SK-N-SH (cell line): ENCODE measurements around the gene MLLT3.

Source experiments
- EP300 ChIP-seq, 2 experiments: IDR thresholded peaks; 2 replicates each; pipeline versions ENCODE4 v1.4.0 to v1.6.1; 2012; ENCODE audit warnings: borderline replicate concordance in 1 of 2, low read depth in 1 of 2, low read length in 1 of 2
- FOSL2 ChIP-seq: IDR thresholded peaks from 2 replicates; pipeline ENCODE4 v1.4.0; 2012; ENCODE audit warnings: low read depth, mild to moderate bottlenecking, moderate library complexity, borderline replicate concordance
- FOXJ3 ChIP-seq: sonication (generic); formaldehyde crosslinking; IDR thresholded peaks from 2 replicates; pipeline ENCODE4 v1.5.1; 2020; ENCODE audit warnings: mild to moderate bottlenecking, missing genetic modification reagents
- GABPA ChIP-seq: IDR thresholded peaks from 2 replicates; pipeline ENCODE4 v1.4.0; 2012; ENCODE audit warnings: low read depth, mild to moderate bottlenecking
- NRF1 ChIP-seq: IDR thresholded peaks from 2 replicates; pipeline ENCODE4 v1.6.1; 2012; ENCODE audit warnings: low read depth, mild to moderate bottlenecking, low read length
- POLR2AphosphoS5 ChIP-seq: IDR thresholded peaks from 2 replicates; pipeline ENCODE4 v1.6.1; 2012; ENCODE audit warnings: low read depth, low read length
- YY1 ChIP-seq: IDR thresholded peaks from 2 replicates; pipeline ENCODE4 v1.4.0; 2012; ENCODE audit warnings: low read depth, mild to moderate bottlenecking
- TF ChIP-seq, protein P1 (sequence below): fragments of 200-600 bp; sonication (generic); IDR thresholded peaks from 2 replicates; pipeline ENCODE4 v1.6.1; 2017; ENCODE audit warnings: antibody characterized with exemption, mild to moderate bottlenecking, moderate library complexity
- TF ChIP-seq, protein P2 (sequence below): IDR thresholded peaks from 2 replicates; pipeline ENCODE4 v1.4.0; 2012; ENCODE audit warnings: low read depth

DNA sequence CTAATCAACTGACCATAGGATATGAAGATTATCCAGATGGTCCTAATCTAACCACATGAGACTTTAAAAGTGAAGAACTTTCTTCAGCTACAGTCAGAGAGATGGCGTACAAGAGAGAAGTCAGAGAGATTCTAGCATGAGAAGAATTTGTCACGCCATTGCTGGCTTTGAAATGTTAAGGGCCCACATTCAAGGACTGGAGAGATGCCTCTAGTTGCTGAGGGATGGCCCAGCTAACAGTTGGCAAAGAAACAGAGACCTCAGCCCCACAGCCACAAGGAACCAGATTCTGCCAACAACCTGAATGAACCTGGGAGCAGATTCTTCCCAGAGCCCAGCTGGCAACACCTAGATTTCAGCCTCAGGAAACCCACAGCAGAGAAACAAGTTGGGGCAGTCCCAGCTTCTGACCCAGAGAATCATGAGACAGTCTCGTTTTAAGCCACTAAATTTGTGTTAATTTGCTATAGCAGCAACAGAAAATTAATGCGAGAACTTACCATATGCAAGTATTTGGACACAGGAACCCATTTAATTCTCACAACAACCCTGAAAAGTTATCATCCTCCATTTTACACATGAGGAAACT lies 132.0 kb downstream of the MLLT3 start:
- TF ChIP-seq, protein P1, sequence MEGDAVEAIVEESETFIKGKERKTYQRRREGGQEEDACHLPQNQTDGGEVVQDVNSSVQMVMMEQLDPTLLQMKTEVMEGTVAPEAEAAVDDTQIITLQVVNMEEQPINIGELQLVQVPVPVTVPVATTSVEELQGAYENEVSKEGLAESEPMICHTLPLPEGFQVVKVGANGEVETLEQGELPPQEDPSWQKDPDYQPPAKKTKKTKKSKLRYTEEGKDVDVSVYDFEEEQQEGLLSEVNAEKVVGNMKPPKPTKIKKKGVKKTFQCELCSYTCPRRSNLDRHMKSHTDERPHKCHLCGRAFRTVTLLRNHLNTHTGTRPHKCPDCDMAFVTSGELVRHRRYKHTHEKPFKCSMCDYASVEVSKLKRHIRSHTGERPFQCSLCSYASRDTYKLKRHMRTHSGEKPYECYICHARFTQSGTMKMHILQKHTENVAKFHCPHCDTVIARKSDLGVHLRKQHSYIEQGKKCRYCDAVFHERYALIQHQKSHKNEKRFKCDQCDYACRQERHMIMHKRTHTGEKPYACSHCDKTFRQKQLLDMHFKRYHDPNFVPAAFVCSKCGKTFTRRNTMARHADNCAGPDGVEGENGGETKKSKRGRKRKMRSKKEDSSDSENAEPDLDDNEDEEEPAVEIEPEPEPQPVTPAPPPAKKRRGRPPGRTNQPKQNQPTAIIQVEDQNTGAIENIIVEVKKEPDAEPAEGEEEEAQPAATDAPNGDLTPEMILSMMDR = no peak
- TF ChIP-seq FOSL2 = no peak
- TF ChIP-seq, protein P2, sequence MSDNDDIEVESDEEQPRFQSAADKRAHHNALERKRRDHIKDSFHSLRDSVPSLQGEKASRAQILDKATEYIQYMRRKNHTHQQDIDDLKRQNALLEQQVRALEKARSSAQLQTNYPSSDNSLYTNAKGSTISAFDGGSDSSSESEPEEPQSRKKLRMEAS = no peak
- TF ChIP-seq EP300 (IDR thresholded peaks at IDR 0.05; ENCODE audit: borderline replicate concordance in 1 of 2, low read depth in 1 of 2, low read length in 1 of 2) = no peak
- TF ChIP-seq YY1 = no peak
- TF ChIP-seq POLR2AphosphoS5 = no peak
- TF ChIP-seq NRF1 = no peak
- no peak for TF ChIP-seq GABPA
- TF ChIP-seq FOXJ3 = no peak
